Breast epithelium (tissue), 3 donors: Measurements from ENCODE around the gene GALNTL6.

Experiments used
- CTCF ChIP-seq, 3 donors: fragments of 450-650 bp; IDR thresholded peaks; one replicate each; pipeline ENCODE4 v1.5.1; 2016 to 2017; ENCODE audit warnings: antibody characterized with exemption in 3 of 3, mild to moderate bottlenecking in 3 of 3, moderate library complexity in 3 of 3
- POLR2A ChIP-seq: fragments of 450-650 bp; IDR thresholded peaks from one replicate; pipeline ENCODE4 v1.6.1; 2016; ENCODE audit warnings: antibody characterized with exemption, mild to moderate bottlenecking, moderate library complexity

- no peak for TF ChIP-seq CTCF (IDR thresholded peaks at IDR 0.05)
- no peak for TF ChIP-seq POLR2A
Measured at GRCh38 chr4:173046144-173046543, 1232.9 kb downstream of the GALNTL6 start.
